NCI-H2029 treated with DMSO at 0.1 percent for 48 hours (cell line): ENCODE measurements around the gene DEFB126.
"Not testable (repeated sequence)": the region's sequence is repeated elsewhere in the genome, so short reads cannot be mapped to it uniquely, and the experiment has no call there.

Experiments
- DNase-seq: peaks from one replicate; lab custom pipeline; 2025; lab: John Stamatoyannopoulos, UW

DEFB126 gene

GRCh38 chr20:142290-142689 is at the start of gene DEFB126:
Gene DEFB126, plus strand, starts transcription at chr20:142590. Its CDS starts 39 bp downstream, at chr20:142629.
- no peak for DNase-seq

- DNase-seq: no peak
Measured at GRCh38 chr20:93641-94040, 48.7 kb upstream of the DEFB126 start.

GRCh38 chr20:95215-95614 is 47.2 kb upstream of the DEFB126 start:
- no peak for DNase-seq

GRCh38 chr20:97691-98090 is 44.7 kb upstream of the DEFB126 start:
- DNase-seq: not testable (repeated sequence)

- no peak for DNase-seq
Measured at GRCh38 chr20:101975-102374, 40.4 kb upstream of the DEFB126 start.

GRCh38 chr20:103456-103855 is 38.9 kb upstream of the DEFB126 start:
- DNase-seq: no peak

- no peak for DNase-seq
Measured at GRCh38 chr20:112396-112795, 30.0 kb upstream of the DEFB126 start.

GRCh38 chr20:117518-117917 is 24.9 kb upstream of the DEFB126 start:
- DNase-seq: no peak

- not testable (repeated sequence) for DNase-seq
Measured at GRCh38 chr20:129786-130323, 12.5 kb upstream of the DEFB126 start.

- DNase-seq: no peak
Measured at GRCh38 chr20:137668-138490, 4.5 kb upstream of the DEFB126 start.

- DNase-seq: no peak
Measured at GRCh38 chr20:145877-146276, 3.5 kb downstream of the DEFB126 start.

- DNase-seq: no peak
Measured at GRCh38 chr20:152131-152530, 9.7 kb downstream of the DEFB126 start.

GRCh38 chr20:157154-157553 is 14.8 kb downstream of the DEFB126 start, which contains the start of gene DEFB127:
Gene DEFB127, plus strand, starts transcription at chr20:157454. Its CDS starts 91 bp downstream, at chr20:157545.
- no peak for DNase-seq

- no peak for DNase-seq
Measured at GRCh38 chr20:164618-165017, 22.2 kb downstream of the DEFB126 start.

GRCh38 chr20:168876-169275 is 26.5 kb downstream of the DEFB126 start:
- DNase-seq: no peak

GRCh38 chr20:184288-184687 is 41.9 kb downstream of the DEFB126 start:
- DNase-seq: no peak

- no peak for DNase-seq
Measured at GRCh38 chr20:187733-188132, 45.3 kb downstream of the DEFB126 start.

- no peak for DNase-seq
Measured at GRCh38 chr20:189611-190010, 47.2 kb downstream of the DEFB126 start, which contains the start of gene DEFB128. Gene DEFB128, minus strand, starts transcription at chr20:189711. Its CDS starts 88 bp downstream, at chr20:189623.
